ENCODE measurements around the gene TMEM53.
A peak's percentile ranks its signal among the peaks of the same experiment; 100 is the strongest.
"Not testable (repeated sequence)": the region's sequence is repeated elsewhere in the genome, so short reads cannot be mapped to it uniquely, and the experiment has no call there.

TMEM53 gene

GRCh38 chr1:44672254-44672955 is 1.9 kb downstream of the TMEM53 start:
- Mint-ChIP-seq H3K4me3 (peak overlapping the region; percentile 49), H3K27ac (peak overlapping the region; percentile 64), H3K9me3 (no peaks in the 10 kb centered on the region), H3K27me3 (ENCODE audit: low read depth) (no peaks in the 10 kb centered on the region), H3K36me3 (ENCODE audit: low read depth) (no peaks in the 10 kb centered on the region), H3K4me1 (ENCODE audit: low read depth) (peaks cover 25% of the 10 kb centered on the region)

DNA sequence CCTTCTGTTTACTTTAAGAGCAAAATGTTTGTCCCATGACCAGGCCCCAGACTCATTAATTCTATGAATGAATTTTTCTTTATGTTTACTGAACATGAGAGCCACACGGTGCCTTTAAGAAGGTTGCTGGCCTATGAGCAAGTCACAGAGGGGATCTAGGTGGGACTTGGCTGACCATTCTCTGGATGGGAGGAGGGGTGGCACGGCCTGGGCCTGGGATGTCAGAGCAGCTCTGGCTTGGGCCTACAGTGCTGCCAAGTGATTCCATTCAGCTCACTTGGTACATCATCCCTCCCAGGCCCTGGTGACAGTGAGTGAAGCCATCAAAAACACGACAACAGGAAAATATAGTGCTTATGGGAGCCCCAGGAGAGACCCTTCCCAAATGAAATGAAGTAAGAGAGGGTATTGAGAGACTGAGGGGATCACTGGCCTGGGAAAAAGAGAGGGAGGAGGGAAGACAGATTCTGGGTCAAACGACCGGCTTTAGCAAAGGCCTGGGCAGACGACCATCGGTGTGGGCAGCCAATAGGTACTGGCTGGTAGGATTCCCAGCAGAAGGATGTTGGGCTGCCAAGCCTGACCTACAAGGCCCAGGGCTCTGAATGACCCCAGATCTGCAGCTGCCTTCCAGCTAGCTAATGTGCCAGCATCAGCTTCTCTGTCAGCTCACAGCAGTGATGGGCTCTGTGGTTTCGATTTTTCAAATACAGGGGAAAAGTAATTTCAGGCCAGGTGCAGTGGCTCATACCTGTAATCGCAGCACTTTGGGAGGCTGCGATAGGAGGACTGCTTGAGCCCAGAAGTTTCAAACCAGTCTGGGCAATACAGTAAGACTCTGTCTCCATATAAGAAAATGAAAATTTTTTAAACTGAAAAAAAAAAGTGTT is 3.3 kb downstream of the TMEM53 start:
- Mint-ChIP-seq H3K27me3 (ENCODE audit: low read depth) (no peaks in the 10 kb centered on the region), H3K9me3 (no peaks in the 10 kb centered on the region), H3K27ac (no peak overlapping the region), H3K4me1 (ENCODE audit: low read depth) (peaks cover 25% of the 10 kb centered on the region), H3K4me3 (no peak overlapping the region), H3K36me3 (ENCODE audit: low read depth) (no peaks in the 10 kb centered on the region)

GRCh38 chr1:44666719-44667118 is 7.6 kb downstream of the TMEM53 start:
- not testable (repeated sequence) for H3K9me3 Mint-ChIP-seq; H3K27me3 Mint-ChIP-seq (ENCODE audit: low read depth); H3K36me3 Mint-ChIP-seq (ENCODE audit: low read depth); H3K4me1 Mint-ChIP-seq (ENCODE audit: low read depth); H3K27ac Mint-ChIP-seq; H3K4me3 Mint-ChIP-seq

GRCh38 chr1:44664730-44665370 is 9.4 kb downstream of the TMEM53 start:
- H3K4me3 Mint-ChIP-seq = no peak overlapping the region
- H3K27me3 Mint-ChIP-seq (ENCODE audit: low read depth) = no peaks in the 10 kb centered on the region
- peaks cover 8% of the 10 kb centered on the region for H3K4me1 Mint-ChIP-seq (ENCODE audit: low read depth)
- H3K27ac Mint-ChIP-seq = peak overlapping the region; percentile 8
- H3K9me3 Mint-ChIP-seq = no peaks in the 10 kb centered on the region
- H3K36me3 Mint-ChIP-seq (ENCODE audit: low read depth) = no peaks in the 10 kb centered on the region

- no peak overlapping the region for H3K27ac Mint-ChIP-seq
- no peak overlapping the region for H3K4me3 Mint-ChIP-seq
- no peaks in the 10 kb centered on the region for H3K36me3 Mint-ChIP-seq (ENCODE audit: low read depth)
- no peaks in the 10 kb centered on the region for H3K27me3 Mint-ChIP-seq (ENCODE audit: low read depth)
- no peaks in the 10 kb centered on the region for H3K9me3 Mint-ChIP-seq
- peaks cover 8% of the 10 kb centered on the region for H3K4me1 Mint-ChIP-seq (ENCODE audit: low read depth)
Measured at GRCh38 chr1:44663417-44663816, 10.9 kb downstream of the TMEM53 start.

- H3K36me3 Mint-ChIP-seq (ENCODE audit: low read depth) = no peaks in the 10 kb centered on the region
- H3K4me1 Mint-ChIP-seq (ENCODE audit: low read depth) = peaks cover 8% of the 10 kb centered on the region
- H3K27ac Mint-ChIP-seq = no peak overlapping the region
- H3K4me3 Mint-ChIP-seq = no peak overlapping the region
- H3K27me3 Mint-ChIP-seq (ENCODE audit: low read depth) = no peaks in the 10 kb centered on the region
- H3K9me3 Mint-ChIP-seq = no peaks in the 10 kb centered on the region
Measured at GRCh38 chr1:44662683-44663030, 11.6 kb downstream of the TMEM53 start.

- Mint-ChIP-seq H3K9me3 (no peaks in the 10 kb centered on the region), H3K36me3 (ENCODE audit: low read depth) (no peaks in the 10 kb centered on the region), H3K27me3 (ENCODE audit: low read depth) (no peaks in the 10 kb centered on the region), H3K4me3 (no peak overlapping the region), H3K4me1 (ENCODE audit: low read depth) (peaks cover 8% of the 10 kb centered on the region), H3K27ac (no peak overlapping the region)
Measured at GRCh38 chr1:44661781-44662682, 12.2 kb downstream of the TMEM53 start.

GRCh38 chr1:44660176-44660575 is 14.1 kb downstream of the TMEM53 start:
- no peaks in the 10 kb centered on the region for H3K9me3 Mint-ChIP-seq
- no peaks in the 10 kb centered on the region for H3K27me3 Mint-ChIP-seq (ENCODE audit: low read depth)
- H3K27ac Mint-ChIP-seq = no peak overlapping the region
- H3K4me3 Mint-ChIP-seq = no peak overlapping the region
- no peaks in the 10 kb centered on the region for H3K36me3 Mint-ChIP-seq (ENCODE audit: low read depth)
- H3K4me1 Mint-ChIP-seq (ENCODE audit: low read depth) = peaks cover 8% of the 10 kb centered on the region

- peaks cover 2% of the 10 kb centered on the region for H3K4me1 Mint-ChIP-seq (ENCODE audit: low read depth)
- H3K9me3 Mint-ChIP-seq = no peaks in the 10 kb centered on the region
- H3K27ac Mint-ChIP-seq = no peak overlapping the region
- no peaks in the 10 kb centered on the region for H3K27me3 Mint-ChIP-seq (ENCODE audit: low read depth)
- no peaks in the 10 kb centered on the region for H3K36me3 Mint-ChIP-seq (ENCODE audit: low read depth)
- H3K4me3 Mint-ChIP-seq = no peak overlapping the region
Measured at GRCh38 chr1:44659566-44659965, 14.7 kb downstream of the TMEM53 start.

- Mint-ChIP-seq H3K9me3 (no peaks in the 10 kb centered on the region), H3K36me3 (ENCODE audit: low read depth) (no peaks in the 10 kb centered on the region), H3K27me3 (ENCODE audit: low read depth) (no peaks in the 10 kb centered on the region), H3K4me3 (no peak overlapping the region), H3K4me1 (ENCODE audit: low read depth) (no peaks in the 10 kb centered on the region), H3K27ac (no peak overlapping the region)
Measured at GRCh38 chr1:44655609-44656008, 18.7 kb downstream of the TMEM53 start.

DNA sequence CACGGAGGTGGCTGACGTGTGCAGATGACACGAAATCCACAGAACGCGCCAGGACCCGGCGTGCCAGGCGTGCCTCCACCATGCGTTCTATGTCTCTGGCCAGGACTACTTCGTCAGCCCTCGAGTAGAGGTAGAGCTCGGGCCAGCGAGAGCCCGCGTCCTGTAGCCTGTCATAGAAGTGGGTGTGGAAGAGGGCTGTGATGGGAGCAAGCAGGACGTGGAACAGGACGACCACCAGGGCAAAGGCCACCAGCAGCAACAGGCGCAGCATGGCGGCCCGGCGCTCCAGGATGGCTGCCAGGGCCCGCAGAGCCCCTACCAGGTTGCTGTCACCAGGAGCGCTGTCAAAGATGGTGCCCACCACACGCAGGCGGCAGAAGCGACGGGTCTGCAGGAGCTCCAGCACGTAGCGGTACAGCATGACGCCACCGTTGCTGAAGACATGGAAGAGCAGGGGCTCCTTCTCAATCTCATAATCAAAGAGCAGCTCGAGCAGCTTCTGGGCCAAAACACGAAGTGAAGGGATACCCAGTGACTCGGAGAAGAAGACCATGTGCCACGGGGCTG is 19.6 kb downstream of the TMEM53 start:
- Mint-ChIP-seq H3K27ac (no peak overlapping the region), H3K9me3 (no peaks in the 10 kb centered on the region), H3K4me1 (ENCODE audit: low read depth) (no peaks in the 10 kb centered on the region), H3K4me3 (no peak overlapping the region), H3K27me3 (ENCODE audit: low read depth) (no peaks in the 10 kb centered on the region), H3K36me3 (ENCODE audit: low read depth) (no peaks in the 10 kb centered on the region)

DNA sequence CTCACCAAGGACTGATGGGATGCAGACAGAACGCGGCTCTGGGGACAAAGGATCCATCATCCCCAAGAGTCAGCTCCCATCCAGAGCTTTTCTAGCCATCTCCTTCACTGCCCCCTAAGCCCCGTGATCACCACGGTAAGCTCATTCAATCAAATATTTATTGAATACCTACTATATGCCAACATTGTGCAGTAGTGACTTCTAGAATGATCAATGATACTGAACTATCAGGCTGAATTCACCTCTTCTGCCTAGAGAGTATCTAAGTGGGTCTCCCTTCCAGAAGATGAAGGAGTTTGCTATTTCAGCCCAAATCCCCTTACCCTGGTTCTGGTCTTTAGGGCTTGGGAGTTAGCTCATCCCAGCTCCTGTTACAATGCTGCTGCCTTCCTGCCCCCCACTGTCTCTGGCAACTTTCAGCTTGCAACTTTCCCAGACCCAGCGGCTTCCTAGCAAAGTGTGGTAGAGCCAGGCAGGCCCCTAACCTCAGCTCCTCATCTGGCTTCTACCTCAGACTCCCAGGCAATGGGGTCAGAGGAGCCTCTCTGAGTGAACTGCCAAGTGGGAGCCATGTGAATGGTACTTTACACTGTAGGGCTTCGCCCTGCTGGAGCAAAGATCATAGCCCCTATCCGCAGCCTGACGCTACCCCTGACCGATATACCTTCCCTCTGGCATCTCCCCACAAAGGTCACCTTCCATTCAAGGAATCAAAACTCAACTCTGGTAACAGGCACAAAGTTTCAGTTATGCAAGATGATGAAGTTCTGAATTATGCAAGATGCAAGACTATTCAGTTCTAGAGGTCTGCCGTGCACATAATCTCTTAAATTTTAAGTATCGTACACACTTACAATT is 20.9 kb downstream of the TMEM53 start:
- Mint-ChIP-seq H3K27ac (no peak overlapping the region), H3K36me3 (ENCODE audit: low read depth) (peaks cover 5% of the 10 kb centered on the region), H3K4me1 (ENCODE audit: low read depth) (no peaks in the 10 kb centered on the region)

DNA sequence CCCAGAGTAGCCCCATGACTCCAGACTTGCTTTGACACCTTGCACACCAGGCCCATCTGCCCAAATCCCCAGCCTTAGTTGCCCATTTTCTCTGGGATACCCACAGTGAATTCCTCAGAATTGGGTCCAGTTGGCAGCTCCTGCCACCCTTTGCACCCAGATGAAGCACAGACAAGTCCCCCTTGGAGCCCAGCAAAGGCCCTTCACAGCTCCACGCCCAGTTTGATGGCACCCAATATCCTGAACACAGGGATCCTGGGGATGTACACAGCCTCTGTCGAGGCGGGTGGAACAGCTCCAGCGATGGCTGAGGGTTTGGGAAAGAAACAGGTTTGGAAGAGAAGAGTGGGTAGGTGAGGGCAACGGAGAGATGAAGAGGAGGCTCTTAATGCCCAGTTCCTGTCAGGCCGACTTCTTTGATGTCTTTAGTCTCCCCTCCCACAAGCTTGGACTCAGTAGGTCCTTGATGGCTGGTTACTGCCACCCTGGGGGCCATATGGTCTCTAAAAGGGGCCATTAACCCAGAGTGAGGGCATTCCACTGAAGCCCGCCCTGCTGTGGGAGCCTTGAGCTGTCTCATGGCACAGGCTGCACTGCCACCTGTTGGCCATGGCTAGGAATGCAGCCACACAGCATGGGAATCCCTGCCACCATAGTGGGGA is 21.7 kb downstream of the TMEM53 start:
- Mint-ChIP-seq H3K27me3 (ENCODE audit: low read depth) (no peaks in the 10 kb centered on the region), H3K27ac (no peak overlapping the region), H3K4me1 (ENCODE audit: low read depth) (no peaks in the 10 kb centered on the region), H3K4me3 (no peak overlapping the region), H3K9me3 (no peaks in the 10 kb centered on the region), H3K36me3 (ENCODE audit: low read depth) (peaks cover 5% of the 10 kb centered on the region)

More for the DNA sequence above, 20.9 kb downstream of the TMEM53 start:
- no peaks in the 10 kb centered on the region for H3K27me3 Mint-ChIP-seq (ENCODE audit: low read depth)
- no peaks in the 10 kb centered on the region for H3K9me3 Mint-ChIP-seq
- H3K4me3 Mint-ChIP-seq = no peak overlapping the region

Data from T-helper 1 cell treated with Interleukin-12 subunit alpha and Interleukin-12 subunit beta and Interleukin-4 antibody, amounts not matched to agents 30 μg/mL and 1 μg/mL, for 36 hours (primary cell).